ENCODE results near the gene CACNA1E.

The CACNA1E gene

DNA sequence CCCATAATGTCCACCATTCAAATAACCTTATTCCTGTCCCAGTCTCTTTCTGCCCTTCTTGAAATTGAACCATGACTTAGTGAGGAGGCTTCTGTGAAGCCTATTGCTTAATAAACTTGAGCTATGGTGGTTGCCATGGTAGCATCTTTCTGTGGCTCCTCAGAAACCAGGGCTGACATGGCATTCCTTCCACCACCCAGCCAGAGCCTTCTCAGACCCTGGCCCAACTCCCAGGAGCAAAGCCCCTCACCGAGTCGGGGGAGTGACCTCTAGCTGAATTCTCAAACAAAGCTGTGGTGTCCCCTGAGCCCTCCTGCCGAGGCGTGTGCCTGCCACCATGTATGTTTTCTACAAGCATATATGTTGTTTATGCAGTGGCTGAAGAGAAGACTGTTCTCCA, 259.1 kb downstream of the CACNA1E start:
- Histone ChIP-seq H3K27ac (no peak overlapping the region), H3K36me3 (no peaks in the 10 kb centered on the region), H4K20me1 (no peaks in the 10 kb centered on the region), H3K4me3 (no peak overlapping the region), H3K9ac (no peak overlapping the region), H3K4me1 (peaks cover 13% of the 10 kb centered on the region), H3K4me2 (no peak overlapping the region), H3K27me3 (no peaks in the 10 kb centered on the region), H3K9me3 (no peaks in the 10 kb centered on the region)
- no peak for TF ChIP-seq Cebpa-rat (IDR thresholded peaks at IDR 0.05)

DNA sequence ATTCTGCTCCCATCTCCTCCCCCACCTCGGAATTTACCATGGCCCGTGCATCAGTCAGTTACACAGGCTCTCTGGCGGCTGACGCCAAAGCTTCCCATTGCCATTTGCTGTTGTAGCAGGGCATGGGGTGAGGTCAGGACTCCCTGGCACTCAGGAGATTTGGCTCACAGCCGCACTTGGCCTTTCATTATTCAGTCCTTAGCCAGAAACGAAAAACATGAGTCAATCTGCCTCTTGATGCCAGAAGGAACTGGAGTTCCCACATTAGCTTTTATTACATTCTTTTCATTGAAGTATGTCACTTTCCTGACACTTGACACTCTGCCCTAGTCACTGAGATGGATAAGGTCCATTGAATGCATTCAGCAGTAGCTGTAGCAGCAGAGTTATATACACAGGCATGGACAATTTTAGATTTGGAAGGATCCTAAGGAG, 260.6 kb downstream of the CACNA1E start:
- H3K36me3 ChIP-seq: no peaks in the 10 kb centered on the region
- H3K27me3 ChIP-seq: no peaks in the 10 kb centered on the region
- no peak overlapping the region for H3K4me2 ChIP-seq
- TF ChIP-seq Cebpa-rat (IDR thresholded peaks at IDR 0.05): no peak
- no peaks in the 10 kb centered on the region for H3K9me3 ChIP-seq
- no peak overlapping the region for H3K4me3 ChIP-seq
- no peaks in the 10 kb centered on the region for H4K20me1 ChIP-seq
- H3K9ac ChIP-seq: no peak overlapping the region
- H3K27ac ChIP-seq: no peak overlapping the region
- H3K4me1 ChIP-seq: peaks cover 13% of the 10 kb centered on the region

DNA sequence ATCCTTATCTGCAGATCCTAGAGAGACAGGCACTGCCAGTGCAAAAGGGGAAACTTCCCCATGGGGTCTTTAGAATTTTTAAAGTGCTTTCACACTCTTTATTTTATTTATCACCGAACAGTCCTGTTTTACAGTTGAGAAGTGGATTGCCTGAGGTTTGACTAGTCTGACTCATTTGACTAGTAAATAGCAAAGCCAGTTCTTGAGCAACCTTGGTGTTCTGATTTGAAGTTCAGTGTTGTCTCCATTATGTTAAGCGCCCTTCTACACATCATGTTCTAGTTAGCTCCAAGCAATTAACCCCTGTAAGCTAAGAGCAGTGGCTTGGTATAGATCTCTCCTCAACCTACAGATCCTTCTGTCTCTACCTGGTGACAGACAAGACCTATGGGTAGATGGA, 262.9 kb downstream of the CACNA1E start:
- H3K36me3 ChIP-seq: no peaks in the 10 kb centered on the region
- H3K9me3 ChIP-seq: no peaks in the 10 kb centered on the region
- no peak overlapping the region for H3K9ac ChIP-seq
- no peak overlapping the region for H3K4me3 ChIP-seq
- peaks cover 20% of the 10 kb centered on the region for H3K4me1 ChIP-seq
- no peak for TF ChIP-seq Cebpa-rat (IDR thresholded peaks at IDR 0.05)
- H3K27ac ChIP-seq: no peak overlapping the region
- peak overlapping the region; percentile 49 for H3K4me2 ChIP-seq
- H4K20me1 ChIP-seq: no peaks in the 10 kb centered on the region
- no peaks in the 10 kb centered on the region for H3K27me3 ChIP-seq

DNA sequence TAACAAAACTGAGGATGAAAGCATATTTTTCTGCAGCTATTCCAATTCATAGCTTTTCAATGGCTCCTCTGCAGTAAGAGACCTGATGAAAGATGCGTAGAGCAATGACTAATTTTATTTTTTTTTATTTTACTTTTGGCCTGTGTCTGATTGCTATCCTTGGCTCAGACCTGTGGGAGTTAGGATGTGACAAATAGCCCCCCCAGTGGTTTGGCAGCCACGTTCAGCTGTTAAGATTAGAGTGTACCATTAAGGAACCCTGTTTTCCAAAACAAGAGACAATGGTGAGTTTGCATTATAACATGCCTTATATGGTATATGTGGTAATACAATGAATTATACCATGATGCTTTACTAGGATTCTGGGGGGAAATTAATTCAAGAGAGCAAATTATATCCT, 264.7 kb downstream of the CACNA1E start:
- Histone ChIP-seq H4K20me1 (no peaks in the 10 kb centered on the region), H3K4me2 (no peak overlapping the region), H3K27ac (no peak overlapping the region), H3K4me1 (peaks cover 20% of the 10 kb centered on the region), H3K27me3 (no peaks in the 10 kb centered on the region), H3K9me3 (no peaks in the 10 kb centered on the region), H3K9ac (no peak overlapping the region), H3K36me3 (no peaks in the 10 kb centered on the region), H3K4me3 (no peak overlapping the region)
- TF ChIP-seq Cebpa-rat (IDR thresholded peaks at IDR 0.05): no peak

DNA sequence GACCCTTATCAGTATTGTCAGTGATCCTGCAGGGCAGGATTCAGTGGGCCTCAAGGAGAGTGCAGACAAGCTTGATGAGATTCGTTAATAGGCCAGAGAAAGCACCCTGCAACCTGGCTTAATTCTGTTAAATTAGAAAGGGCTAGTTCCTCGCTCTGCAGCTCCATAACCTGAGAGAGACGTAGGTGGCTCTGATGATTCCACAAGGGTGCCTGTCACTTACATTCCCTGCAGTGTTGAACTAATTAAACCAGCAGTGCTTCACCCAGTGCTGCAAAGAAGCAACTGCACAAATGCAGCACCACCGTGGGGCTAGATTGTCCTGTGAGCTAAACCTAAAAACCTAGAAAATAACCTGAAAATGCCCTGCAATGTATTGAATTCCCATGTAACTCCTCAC, 270.8 kb downstream of the CACNA1E start:
- Histone ChIP-seq H3K36me3 (no peaks in the 10 kb centered on the region), H3K27ac (no peak overlapping the region), H3K9ac (no peak overlapping the region), H3K4me1 (peaks cover 5% of the 10 kb centered on the region; the same call in 1 of the 2 replicates), H3K27me3 (no peaks in the 10 kb centered on the region), H3K4me3 (no peak overlapping the region), H4K20me1 (no peaks in the 10 kb centered on the region), H3K9me3 (no peaks in the 10 kb centered on the region), H3K4me2 (no peak overlapping the region)
- no peak for TF ChIP-seq Cebpa-rat (IDR thresholded peaks at IDR 0.05)

DNA sequence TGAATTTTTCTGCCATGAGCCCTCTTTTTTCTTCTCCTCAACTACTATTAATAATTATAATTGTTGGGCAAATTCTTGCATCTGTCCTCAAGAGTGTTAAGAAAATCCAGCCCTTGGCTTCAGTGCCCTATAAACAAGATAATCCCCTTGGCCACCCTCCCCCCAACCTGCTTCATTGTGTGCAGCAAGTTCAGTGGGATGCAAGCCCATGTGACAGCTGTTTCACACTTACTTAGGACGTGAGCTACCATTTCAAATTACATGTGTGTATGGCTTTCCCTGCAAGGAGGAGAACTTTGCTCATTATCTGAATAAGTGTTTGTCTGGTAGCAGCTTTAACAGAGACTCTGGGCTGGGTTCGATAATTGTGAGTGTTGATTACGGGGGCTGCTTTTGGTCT, 276.2 kb downstream of the CACNA1E start:
- Histone ChIP-seq H3K9ac (no peak overlapping the region), H3K9me3 (no peaks in the 10 kb centered on the region), H3K4me1 (no peaks in the 10 kb centered on the region), H3K4me2 (no peak overlapping the region), H3K27ac (no peak overlapping the region), H3K4me3 (no peak overlapping the region), H3K27me3 (no peaks in the 10 kb centered on the region), H3K36me3 (no peaks in the 10 kb centered on the region), H4K20me1 (no peaks in the 10 kb centered on the region)
- TF ChIP-seq Cebpa-rat (IDR thresholded peaks at IDR 0.05): no peak

DNA sequence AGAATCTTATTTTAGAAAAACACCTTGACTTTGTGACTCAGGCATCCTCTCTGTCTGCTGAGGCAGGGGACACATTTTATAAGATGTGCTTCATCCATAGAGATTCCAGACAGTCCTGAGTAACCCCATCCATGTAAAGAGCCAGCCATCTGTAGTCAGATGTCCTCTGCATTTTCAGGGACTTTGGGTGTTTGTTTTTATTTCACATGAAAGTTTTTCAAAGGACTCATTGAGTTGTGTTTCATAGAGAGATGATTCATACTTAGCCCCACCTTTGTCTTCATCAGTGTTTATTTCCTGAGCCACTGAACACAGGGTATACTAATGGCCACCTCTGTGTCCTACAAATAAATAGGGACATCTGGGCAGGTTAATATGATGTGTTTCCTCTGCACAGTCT, 280.4 kb downstream of the CACNA1E start:
- no peak overlapping the region for H3K4me3 ChIP-seq
- H3K4me2 ChIP-seq: no peak overlapping the region
- no peaks in the 10 kb centered on the region for H3K9me3 ChIP-seq
- no peak overlapping the region for H3K27ac ChIP-seq
- no peaks in the 10 kb centered on the region for H4K20me1 ChIP-seq
- no peaks in the 10 kb centered on the region for H3K36me3 ChIP-seq
- no peaks in the 10 kb centered on the region for H3K4me1 ChIP-seq
- no peaks in the 10 kb centered on the region for H3K27me3 ChIP-seq
- TF ChIP-seq Cebpa-rat (IDR thresholded peaks at IDR 0.05): no peak
- no peak overlapping the region for H3K9ac ChIP-seq

DNA sequence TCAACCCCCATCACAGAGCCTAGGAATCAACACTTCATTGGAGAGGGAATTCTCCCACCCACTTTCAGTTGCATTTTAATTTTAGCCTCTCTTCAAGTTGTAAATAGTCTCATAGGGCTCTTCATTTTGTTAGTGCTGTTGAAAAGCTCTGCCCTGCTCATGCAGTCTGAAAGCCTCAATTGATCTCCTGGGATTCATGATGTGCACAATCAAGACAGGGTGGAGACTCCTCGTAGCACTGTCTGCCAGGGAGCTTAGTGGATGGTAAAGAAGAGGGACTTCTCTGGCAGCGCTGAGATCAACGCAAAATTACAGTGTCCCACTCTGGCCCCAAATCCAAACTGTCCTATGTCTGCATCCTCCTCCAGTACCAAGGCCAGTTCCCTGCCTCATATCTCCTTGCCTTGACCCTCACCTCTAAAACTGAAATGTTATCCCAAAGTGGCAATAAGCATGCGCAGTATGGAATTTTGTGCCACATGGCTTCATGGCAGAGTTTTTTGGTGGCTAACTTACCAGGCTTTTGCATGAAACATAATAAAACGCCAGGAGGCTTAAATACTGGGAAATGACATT, 282.2 kb downstream of the CACNA1E start:
- Histone ChIP-seq H3K4me1 (no peaks in the 10 kb centered on the region), H3K27me3 (no peaks in the 10 kb centered on the region)
- TF ChIP-seq Cebpa-rat (IDR thresholded peaks at IDR 0.05): no peak

DNA sequence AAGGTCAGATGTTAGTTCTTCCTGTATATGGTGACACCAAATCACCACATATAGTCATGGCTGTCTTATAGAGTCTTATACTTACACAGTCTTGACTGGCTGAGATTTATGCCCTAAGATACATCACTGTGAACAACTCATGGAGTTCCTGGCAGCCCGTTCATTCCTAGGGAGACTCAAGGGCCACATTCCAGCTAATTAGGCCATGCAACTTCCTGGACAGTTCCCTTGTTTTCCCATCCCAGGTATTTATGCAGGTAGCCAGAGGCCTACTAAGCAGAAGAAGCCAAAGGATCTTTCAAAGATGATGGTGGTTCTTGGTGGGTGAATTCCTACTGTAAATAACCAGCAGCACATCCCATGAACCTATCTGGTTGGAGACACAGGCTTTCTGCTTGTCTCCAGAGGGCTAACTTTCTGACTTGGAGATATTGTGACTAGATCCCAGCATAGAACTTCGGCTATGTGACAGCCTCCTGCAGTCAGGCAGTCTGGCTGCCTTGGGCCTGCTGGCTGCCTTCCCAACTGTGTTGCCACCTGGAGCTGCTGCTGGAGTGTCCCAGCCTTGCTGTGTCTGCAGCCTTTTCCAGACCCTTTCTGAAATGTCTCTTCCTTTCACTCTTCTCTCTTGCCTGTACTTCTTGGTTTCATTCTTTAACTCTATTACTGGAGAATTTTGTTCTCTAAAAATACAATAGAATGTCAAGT, 283.8 kb downstream of the CACNA1E start:
- Histone ChIP-seq H3K4me1 (no peaks in the 10 kb centered on the region), H3K4me3 (no peak overlapping the region), H4K20me1 (no peaks in the 10 kb centered on the region), H3K9ac (no peak overlapping the region), H3K4me2 (no peak overlapping the region), H3K36me3 (no peaks in the 10 kb centered on the region), H3K9me3 (no peaks in the 10 kb centered on the region), H3K27me3 (no peaks in the 10 kb centered on the region), H3K27ac (no peak overlapping the region)
- no peak for TF ChIP-seq Cebpa-rat (IDR thresholded peaks at IDR 0.05)

More for the DNA sequence above, 282.2 kb downstream of the CACNA1E start:
- Histone ChIP-seq H3K4me2 (no peak overlapping the region), H3K4me3 (no peak overlapping the region), H4K20me1 (no peaks in the 10 kb centered on the region), H3K27ac (no peak overlapping the region), H3K9ac (no peak overlapping the region), H3K36me3 (no peaks in the 10 kb centered on the region), H3K9me3 (no peaks in the 10 kb centered on the region)

DNA sequence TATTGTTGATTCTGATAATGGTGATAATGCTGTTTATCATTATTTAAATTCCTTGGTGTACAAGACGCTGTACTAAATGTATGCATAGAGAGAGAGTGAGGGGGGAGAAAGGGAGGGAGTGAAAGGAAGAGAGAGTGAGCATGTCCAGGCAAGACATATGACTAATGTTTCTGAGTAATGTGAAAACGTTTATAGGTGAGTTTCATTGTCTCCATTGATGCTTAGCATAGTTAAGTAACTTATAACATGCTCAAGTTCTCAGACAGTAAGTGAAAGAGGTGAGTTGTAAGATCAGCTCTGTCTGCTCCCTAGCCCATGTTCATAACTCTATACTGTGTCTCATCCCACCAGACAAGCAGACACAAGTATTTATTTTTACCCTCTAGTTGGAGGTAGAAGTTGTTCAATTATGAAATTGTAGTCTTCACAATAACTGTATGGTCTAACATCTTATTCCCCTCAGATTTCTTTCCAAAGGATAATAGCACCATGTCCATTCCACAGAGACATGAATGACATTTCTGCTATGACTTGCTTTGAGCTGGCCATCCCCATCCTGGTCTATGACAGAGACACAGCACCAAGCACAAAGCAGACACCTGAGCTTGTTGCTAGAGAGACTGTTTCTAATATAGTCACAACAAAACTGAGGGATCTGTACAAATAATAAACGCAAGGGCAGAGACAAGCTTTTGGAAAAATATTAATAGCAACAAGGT, 285.1 kb downstream of the CACNA1E start:
- H3K4me1 ChIP-seq: no peaks in the 10 kb centered on the region
- H3K36me3 ChIP-seq: no peaks in the 10 kb centered on the region
- no peaks in the 10 kb centered on the region for H4K20me1 ChIP-seq
- H3K9ac ChIP-seq: no peak overlapping the region
- no peak for TF ChIP-seq Cebpa-rat (IDR thresholded peaks at IDR 0.05)
- no peaks in the 10 kb centered on the region for H3K9me3 ChIP-seq
- no peak overlapping the region for H3K4me3 ChIP-seq
- H3K4me2 ChIP-seq: no peak overlapping the region
- H3K27ac ChIP-seq: no peak overlapping the region
- H3K27me3 ChIP-seq: no peaks in the 10 kb centered on the region
